ENCODE measurements around the gene ATG9B. TPM values are rescaled to one million over a fixed set of nuclear protein-coding genes. Genes with fewer than 3 reads are reported as not detected.

The ATG9B gene
- total RNA-seq, 4 donors from 2014 or later = not detected

DNA sequence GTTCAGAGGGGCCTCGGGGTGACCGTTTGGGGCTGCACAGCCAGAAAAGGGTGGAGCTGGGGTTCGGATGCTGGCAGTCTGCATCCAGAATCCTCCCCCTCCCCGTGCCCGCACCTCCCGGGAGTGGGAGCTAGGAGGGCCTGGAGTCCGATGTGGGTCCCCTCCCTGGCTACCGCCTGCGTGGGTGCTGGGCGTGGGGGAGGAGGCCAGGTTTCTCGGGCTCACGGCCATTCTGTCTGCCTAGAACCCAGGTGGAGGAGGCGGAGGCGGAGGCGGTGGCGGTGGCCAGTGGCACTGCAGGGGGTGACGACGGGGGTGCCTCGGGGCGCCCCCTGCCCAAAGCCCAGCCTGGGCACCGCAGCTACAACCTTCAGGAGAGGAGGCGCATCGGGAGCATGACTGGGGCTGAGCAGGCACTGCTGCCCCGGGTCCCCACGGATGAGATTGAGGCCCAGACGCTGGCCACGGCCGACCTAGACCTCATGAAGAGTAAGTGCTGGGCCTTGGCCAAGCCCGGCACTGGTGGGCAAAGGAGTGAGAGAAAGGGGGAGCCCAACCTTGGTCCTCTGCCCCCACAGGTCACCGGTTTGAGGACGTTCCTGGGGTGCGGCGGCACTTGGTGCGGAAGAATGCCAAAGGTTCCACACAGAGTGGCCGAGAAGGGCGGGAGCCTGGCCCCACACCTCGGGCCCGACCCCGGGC, 42.1 kb upstream of the ATG9B start:
- TF ChIP-seq, protein P1, sequence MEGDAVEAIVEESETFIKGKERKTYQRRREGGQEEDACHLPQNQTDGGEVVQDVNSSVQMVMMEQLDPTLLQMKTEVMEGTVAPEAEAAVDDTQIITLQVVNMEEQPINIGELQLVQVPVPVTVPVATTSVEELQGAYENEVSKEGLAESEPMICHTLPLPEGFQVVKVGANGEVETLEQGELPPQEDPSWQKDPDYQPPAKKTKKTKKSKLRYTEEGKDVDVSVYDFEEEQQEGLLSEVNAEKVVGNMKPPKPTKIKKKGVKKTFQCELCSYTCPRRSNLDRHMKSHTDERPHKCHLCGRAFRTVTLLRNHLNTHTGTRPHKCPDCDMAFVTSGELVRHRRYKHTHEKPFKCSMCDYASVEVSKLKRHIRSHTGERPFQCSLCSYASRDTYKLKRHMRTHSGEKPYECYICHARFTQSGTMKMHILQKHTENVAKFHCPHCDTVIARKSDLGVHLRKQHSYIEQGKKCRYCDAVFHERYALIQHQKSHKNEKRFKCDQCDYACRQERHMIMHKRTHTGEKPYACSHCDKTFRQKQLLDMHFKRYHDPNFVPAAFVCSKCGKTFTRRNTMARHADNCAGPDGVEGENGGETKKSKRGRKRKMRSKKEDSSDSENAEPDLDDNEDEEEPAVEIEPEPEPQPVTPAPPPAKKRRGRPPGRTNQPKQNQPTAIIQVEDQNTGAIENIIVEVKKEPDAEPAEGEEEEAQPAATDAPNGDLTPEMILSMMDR (IDR thresholded peaks at IDR 0.05; ENCODE audit: low read depth) = no peak

- TF ChIP-seq, protein P1 (IDR thresholded peaks at IDR 0.05; ENCODE audit: low read depth) = no peak
These were observed 41.2 kb upstream of the ATG9B start for GRCh38 chr7:151065516-151065915.

GRCh38 chr7:151064993-151065392, 40.7 kb upstream of the ATG9B start:
- TF ChIP-seq, protein P1 (IDR thresholded peaks at IDR 0.05; ENCODE audit: low read depth) = no peak

GRCh38 chr7:151064454-151064853, 40.2 kb upstream of the ATG9B start:
- TF ChIP-seq, protein P1 (IDR thresholded peaks at IDR 0.05; ENCODE audit: low read depth) = no peak

GRCh38 chr7:151063212-151063561, 38.9 kb upstream of the ATG9B start:
- TF ChIP-seq, protein P1 (IDR thresholded peaks at IDR 0.05; ENCODE audit: low read depth) = no peak

GRCh38 chr7:151062399-151063211, 38.3 kb upstream of the ATG9B start:
- TF ChIP-seq, protein P1 (IDR thresholded peaks at IDR 0.05; ENCODE audit: low read depth) = no peak

GRCh38 chr7:151062111-151062398, 37.8 kb upstream of the ATG9B start:
- TF ChIP-seq, protein P1 (IDR thresholded peaks at IDR 0.05; ENCODE audit: low read depth) = no peak

All from subcutaneous adipose tissue (tissue), 4 donors.